WTC11 (cell line): ENCODE results near the gene GPR152.

Source experiments
- ETV6 ChIP-seq: sonication (generic); formaldehyde crosslinking; IDR thresholded peaks from 2 replicates; pipeline ENCODE4 v1.8.1; 2022; ENCODE audit warnings: mild to moderate bottlenecking, missing genetic modification reagents
- TF ChIP-seq, protein P1 (sequence below): sonication (generic); formaldehyde crosslinking; IDR thresholded peaks from 2 replicates; pipeline ENCODE4 v1.8.1; 2023; ENCODE audit warnings: mild to moderate bottlenecking, missing genetic modification reagents, borderline replicate concordance

DNA sequence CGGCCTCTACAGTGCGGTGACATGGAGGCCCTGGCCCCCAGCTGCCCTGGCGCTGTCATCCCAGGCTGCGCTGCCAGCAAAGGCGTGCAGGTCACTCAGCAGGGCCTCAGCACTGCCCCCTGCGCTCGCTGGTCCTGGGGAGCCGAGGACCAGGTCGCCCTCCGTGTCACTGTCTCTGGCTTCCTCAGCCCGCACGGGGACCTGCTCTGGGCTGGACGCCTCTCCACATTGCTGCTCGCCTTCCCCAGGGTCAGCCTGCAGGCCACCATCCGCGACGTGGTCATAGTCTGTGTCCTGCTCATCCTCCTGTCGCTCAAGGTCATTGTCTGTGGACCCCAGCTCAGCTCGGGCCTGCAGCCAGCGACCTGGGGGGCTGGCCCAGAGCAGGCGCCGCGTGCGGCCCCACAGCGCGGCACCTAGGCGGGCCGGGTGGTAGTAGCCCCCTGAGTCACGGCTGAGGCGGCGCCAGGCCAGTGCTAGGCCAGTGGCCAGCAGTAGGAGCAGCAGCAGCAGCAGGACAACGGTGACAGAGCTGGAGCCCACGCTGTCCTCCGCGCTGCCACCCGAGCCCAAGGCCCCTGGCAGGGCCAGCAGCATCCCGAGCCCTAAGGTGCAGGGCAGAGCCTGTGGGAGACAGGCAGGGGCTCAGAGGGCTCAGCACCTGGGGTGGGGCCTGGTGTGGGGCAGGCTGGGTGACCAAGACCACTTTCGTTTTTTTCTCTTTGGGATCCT lies 16.6 kb downstream of the GPR152 start:
- no peak for TF ChIP-seq ETV6
- TF ChIP-seq, protein P1, sequence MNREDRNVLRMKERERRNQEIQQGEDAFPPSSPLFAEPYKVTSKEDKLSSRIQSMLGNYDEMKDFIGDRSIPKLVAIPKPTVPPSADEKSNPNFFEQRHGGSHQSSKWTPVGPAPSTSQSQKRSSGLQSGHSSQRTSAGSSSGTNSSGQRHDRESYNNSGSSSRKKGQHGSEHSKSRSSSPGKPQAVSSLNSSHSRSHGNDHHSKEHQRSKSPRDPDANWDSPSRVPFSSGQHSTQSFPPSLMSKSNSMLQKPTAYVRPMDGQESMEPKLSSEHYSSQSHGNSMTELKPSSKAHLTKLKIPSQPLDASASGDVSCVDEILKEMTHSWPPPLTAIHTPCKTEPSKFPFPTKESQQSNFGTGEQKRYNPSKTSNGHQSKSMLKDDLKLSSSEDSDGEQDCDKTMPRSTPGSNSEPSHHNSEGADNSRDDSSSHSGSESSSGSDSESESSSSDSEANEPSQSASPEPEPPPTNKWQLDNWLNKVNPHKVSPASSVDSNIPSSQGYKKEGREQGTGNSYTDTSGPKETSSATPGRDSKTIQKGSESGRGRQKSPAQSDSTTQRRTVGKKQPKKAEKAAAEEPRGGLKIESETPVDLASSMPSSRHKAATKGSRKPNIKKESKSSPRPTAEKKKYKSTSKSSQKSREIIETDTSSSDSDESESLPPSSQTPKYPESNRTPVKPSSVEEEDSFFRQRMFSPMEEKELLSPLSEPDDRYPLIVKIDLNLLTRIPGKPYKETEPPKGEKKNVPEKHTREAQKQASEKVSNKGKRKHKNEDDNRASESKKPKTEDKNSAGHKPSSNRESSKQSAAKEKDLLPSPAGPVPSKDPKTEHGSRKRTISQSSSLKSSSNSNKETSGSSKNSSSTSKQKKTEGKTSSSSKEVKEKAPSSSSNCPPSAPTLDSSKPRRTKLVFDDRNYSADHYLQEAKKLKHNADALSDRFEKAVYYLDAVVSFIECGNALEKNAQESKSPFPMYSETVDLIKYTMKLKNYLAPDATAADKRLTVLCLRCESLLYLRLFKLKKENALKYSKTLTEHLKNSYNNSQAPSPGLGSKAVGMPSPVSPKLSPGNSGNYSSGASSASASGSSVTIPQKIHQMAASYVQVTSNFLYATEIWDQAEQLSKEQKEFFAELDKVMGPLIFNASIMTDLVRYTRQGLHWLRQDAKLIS: no peak
